22Rv1 (cell line): ENCODE results near the gene USP19.

Experiments used
- CTCF ChIP-seq: fragments of 450-650 bp; IDR thresholded peaks from 2 replicates; pipeline ENCODE4 v1.5.1; 2017; ENCODE audit warnings: mild to moderate bottlenecking
- ZFX ChIP-seq: fragments of 450-650 bp; IDR thresholded peaks from 2 replicates; pipeline ENCODE4 v1.6.1; 2017; ENCODE audit warnings: antibody characterized with exemption, borderline replicate concordance

DNA sequence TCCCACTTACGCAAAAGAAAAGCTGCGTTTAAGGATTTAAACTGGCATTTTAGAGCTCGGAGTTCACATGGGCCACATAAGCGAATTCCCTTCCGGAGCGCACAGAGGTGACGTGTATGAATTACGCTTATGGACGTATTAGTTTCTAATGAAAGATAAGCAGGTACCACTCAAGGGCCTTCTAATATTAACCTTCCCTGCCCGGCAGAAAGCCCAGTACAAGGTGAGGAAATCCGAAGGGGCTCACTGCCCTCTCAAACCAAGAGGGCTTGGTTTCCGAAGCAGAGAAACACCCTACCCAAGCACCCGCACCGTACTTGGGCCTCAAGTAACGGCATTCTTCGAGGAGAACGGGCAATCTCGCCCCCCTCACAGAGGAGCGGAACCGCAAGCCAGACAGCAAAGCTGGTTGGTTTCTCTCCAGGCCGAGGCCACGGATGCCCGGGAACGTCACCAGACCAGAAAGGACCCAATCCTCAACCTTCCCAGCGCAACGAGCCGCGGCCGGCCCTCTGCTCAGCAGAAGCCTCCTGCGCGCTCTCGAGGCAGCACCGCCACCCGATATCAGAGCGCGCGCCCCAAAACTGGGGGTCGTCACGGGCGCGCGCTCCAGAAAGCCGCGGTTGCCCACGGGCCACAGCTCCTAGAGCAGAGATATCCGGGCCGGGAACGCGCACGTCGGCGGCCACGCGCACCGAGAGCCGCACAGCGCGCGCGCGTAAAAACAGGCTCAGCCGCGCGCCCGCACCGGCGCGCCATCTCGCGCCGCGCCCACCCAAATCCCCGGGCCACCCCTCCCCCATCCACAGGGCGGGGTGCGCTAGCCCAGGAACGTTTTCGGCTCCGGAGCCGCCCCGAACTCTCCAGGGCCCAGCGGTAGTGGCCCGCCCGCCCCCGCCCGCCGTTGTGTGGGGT, 27.4 kb downstream of the USP19 start:
- no peak for TF ChIP-seq CTCF
- no peak for TF ChIP-seq ZFX
